Dedifferentiated amniotic fluid mesenchymal stem cell (primary cell): Measurements from ENCODE around the gene TWIST2.

Source experiments
- DNase-seq: peaks from one replicate; pipeline ENCODE4 v3.0.0-alpha.2; 2016; ENCODE audit errors: extremely low spot score

TWIST2 gene

DNA sequence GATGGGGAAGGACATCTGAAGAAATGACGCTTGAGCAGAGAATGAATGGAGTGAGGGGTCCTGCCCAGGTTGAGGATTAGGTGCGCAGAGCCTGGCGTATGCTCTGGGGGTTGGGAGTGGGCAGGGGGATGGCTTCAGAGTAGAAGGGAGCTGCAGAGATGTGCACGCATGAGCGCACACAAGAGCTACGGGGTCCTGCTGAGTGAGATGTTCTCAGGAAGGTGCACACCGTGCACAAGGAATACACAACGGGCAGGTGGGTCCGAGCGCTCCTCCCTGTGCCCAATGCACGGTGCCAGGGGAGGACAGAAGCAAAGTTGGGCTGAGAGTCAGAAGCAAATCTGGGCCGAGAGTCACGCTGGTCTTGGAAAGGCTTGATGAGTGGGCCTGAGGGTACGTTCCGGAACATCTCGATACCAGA lies 25.5 kb downstream of the TWIST2 start:
- DNase-seq = no peak

DNA sequence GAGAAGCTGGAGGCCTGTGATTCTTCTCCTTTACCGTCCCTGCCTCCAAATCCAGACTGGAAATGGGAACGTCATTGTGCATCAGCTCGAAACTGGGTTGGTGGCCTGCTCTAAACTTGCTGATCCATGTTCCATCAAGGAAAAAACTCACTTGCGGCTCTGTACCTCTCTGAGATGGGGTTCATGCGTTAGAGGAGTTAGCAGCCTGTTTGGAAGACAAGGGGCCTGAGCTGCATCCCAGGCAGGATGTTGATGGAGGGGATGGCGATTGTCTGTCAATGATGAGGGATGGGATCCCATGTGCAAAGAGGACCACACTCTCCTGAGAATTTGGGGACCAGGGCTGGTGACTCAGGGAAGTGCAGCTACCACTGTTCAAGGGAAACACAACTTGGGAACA lies 26.0 kb downstream of the TWIST2 start:
- no peak for DNase-seq

DNA sequence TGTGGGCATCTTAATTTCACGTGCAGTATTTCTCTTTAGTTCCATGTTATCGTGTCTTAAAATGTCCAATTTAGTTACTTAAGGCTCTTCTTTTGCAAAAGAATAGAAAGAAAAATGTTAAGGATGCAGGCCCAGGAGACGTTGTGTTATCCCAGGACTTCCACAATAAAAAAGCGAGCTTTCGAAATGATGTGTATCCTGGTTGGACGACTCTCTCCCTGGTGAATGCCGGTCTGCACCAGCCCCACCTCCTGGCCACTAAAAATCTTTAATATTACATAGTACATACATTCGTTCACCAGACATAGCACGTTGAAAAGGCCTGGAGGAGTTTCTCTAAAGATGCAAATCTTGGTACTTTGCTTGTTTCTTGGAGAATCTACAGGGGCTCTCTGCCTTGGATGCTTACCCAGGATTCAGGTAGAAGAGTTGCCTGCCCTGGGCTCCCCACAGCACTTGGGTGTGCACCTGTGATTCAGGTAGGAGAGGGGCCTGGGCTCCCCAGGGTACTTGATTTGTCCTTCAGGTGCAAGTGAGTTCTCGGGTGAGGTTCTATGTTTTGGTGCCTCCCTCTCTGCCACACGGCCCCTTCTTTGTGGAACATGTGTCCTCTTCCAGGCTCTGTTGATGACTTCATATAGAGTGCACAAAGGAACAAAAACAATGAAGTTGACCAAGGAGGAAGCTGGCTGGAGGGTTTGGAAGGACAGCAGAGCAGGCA lies 26.6 kb downstream of the TWIST2 start:
- no peak for DNase-seq

DNA sequence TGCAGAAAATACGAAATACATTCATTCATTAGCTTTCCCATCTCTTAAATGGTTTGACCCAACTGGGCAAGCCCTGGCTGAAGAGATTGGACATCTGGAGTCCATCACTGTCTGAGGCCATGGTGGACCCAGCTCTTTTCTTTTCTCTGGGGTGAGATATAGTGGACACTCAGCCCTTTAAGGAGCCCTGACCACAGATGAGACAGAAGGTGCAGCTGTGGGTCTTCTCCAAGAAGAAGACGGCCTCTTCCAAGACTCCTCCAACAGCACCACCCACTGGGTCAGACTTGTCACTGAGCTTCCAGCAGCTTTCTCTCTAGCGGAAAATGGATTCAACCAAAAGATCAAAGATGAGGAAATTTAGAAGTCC lies 27.2 kb downstream of the TWIST2 start:
- DNase-seq = no peak

DNA sequence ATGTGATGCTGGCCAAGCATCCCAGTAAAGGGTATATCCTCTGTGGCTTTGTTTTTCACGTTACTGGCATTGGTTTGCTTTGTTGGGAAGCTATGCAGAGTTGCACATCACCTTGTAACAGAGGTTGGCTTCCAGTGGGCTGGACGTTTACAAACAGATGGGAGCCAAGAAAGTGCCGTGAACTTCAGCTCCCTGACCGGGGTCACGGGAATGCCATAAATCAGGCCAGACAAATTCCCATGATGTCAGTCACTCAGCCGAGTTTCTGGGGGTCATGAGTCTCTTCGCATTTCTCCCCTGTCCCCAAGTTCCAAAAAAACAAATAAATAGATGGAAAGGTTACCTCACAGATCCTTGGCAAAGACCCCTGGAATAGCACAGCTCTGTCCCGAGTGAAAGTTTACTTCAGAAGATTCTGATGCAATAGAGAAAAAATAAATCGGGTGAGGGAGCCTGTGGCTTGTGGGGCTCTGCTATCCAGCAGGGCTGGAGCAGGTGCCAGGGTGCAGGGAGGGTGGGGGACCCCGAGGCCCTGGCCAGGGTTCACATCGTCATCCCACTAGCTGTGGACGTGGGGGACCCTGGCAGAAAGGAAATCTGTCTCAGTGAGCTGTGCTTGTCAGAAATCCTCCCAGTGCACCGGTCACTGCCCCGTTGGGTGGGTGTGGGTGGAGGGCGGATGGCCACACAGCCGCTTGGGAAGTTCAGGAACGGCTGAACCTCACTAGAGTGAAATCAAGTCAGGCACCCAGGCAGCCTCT lies 27.8 kb downstream of the TWIST2 start:
- DNase-seq = no peak

DNA sequence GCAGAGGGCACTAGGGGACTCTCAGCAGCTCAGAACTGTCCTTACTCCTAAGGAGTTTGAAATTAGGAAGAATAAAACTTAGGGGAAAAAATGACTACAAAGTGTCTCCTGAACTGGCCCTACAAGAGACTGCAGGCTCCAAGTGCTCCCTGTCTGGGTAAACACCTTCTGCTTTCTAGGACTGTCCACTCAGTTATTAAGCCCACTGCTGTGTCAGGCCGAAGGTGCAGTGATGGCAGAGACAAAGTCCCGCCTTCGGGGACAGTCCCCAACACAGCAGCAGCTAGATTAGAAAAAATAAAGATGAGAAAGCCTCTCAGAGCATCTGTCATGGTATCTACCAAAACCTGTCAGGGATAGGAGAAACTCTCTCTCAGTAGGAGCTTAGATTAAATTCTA lies 28.3 kb downstream of the TWIST2 start:
- no peak for DNase-seq

DNA sequence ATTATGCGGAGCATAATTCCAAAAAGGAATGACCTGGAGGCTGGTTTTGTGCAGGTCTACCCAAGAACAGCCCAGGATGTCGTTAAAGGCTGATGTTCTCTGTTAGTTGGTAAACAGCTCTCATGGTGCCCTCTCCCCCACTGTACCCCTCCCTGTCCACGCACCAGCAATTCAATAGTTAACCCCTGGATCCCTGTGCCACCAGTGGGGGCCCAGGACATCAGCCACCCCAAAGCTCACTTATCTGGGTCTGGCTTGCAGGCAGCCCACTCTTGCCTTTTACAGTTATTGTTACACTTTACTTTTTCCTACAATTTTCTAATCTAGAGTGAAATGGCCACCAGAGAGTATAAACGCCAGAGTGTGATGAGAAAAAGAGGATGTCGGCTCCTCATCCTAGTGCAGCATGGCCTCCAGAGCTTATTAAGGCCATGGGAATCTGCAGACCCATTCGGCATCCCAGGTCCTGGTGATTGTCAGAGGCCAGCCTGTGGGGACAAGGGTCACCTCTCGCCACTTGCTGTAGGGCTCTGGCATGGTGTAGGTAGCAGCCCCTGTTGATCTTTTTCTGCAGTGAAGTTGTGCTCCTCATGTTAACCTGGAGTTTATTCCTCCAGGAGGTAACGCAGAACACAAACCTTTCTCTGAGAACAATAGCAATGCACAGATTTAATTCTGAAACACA lies 30.3 kb downstream of the TWIST2 start:
- DNase-seq = no peak

DNA sequence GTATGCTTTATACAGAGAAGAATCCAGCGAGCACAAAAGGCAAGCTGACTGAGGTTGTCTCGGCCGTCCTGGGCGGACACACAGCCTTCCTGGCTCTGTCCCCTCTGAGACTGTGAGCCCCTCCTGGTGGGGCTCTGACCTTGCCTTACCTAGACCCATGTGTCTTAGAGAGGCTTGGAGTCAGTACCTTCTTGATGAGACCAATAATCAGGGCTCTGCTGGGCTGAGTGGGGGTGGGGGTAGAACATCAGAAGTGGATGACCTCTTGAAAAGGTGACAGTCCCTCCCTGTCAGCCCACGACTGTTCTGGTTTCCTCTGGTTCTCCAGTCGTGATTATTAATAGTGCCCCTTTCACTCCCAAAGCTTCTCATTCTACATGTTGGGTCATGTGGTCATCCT lies 31.2 kb downstream of the TWIST2 start:
- no peak for DNase-seq

DNA sequence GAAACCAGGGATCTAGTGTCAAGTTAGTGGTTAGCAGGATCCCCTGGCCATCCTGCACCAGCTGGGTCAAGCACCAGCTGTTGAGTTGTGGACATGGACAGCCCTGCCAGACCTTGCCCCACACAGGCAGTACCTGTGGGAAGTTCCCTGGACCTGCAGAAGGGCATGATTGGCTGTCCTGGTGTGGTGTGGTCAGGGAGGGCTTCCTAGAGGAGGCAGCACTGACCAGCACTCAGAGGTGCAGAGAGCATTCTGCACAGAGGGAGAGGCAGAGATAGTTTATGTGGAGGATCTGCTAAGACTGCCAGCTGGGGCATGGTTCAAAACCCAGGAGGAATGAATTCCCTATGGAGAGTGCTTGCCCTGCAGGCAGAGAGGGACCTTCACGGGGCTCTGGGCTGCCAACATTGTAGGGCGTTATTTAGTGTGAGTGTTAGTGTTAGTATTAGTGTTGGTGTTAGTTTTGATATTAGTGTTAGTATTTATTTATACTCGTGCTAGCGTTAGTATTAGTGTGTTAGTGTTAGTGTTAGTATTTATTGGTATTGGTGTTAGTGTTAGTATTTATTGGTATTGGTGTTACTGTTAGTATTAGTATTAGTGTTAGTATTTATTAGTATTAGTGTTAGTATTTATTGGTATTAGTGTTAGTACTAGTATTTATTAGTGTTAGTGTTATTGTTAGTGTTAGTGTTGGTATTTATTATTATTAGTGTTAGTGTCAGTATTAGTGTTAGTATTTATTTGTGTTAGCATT lies 31.9 kb downstream of the TWIST2 start:
- DNase-seq = no peak

DNA sequence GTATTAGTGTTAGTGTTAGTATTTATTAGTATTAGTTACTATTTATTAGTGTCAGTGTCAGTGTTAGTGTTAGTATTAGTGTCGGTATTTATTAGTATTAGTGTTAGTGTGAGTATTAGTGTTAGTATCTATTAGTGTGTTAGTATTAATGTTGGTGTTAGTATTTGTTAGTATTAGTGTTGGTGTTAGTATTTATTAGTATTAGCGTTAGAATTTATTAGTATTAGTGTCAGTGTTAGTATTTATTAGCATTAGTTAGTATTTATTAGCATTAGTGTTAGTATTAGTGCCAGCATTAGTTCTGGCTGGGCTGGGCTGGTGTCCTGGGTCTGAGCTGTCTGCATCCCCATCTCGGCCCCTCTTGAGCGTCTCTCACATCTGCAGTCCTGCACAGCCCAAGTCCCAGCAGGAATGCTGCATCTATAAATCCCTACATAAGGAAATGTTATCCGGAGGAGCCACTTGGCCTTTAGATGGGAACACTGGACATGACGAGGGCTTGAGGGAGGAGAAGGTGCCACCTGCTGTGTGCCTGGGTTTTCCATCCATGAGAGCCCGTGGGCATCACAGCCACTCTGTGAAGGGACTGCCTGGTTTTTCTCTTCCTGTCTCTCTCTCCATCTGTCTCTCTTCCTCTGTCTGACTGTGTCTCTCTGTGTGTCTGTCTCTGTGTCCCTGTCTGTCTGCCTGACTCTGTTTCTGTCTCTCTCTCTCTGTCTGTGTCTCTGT lies 33.6 kb downstream of the TWIST2 start:
- DNase-seq = no peak

DNA sequence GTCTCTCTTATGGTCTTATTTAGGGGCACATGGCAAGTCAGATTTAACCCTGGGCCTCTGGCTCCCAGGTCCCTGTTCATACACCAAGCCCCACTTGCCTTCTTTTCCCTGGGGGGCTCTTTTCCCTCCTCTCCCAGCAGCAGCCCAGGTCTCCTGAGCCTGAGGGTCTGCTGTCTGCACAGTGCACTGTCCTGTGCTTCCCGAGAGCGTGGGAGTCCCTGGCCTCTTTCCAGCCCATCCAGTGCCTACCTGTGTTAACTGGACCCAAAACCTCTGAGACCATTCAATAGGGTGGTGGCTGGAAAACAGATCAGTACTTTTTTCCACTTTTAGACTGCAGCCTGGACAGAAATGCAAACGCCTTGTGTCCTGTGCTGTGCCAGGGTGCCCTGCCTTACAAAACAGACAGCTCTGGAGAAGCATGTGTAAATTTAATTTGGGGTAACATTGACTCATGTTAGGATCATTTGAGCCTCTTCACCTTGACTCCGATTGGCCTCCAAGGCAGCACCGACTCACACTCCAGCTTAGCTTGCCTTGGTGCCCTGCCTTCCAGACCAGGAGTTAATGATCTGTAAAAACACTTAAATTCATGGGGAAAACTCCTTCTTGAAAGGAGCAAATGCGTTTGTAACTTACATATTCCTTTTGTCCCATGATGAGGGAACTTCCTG lies 34.3 kb downstream of the TWIST2 start:
- DNase-seq = no peak

DNA sequence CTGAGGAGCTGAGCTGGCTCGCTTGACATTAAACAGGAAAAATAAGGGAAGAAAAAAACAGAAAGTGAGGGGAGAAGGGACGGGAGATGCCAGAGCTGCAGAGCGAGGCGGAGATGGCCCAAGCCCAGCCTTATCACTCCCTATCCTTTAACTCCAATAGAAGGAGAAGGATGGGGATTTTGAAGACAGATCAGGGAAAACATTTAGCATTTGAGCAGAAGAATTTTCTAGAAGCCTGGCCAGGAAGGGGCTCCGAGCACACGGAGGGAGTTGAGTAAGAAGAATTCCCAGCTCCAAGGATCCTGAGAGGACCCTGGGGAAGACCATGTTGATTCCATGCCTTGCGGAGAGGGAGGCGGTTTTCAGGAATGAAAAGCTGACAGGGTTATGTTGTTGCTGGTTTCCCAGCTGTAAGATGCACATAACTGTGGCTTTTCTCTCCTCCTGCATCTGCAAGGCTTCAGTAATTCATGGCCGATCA lies 35.6 kb downstream of the TWIST2 start:
- DNase-seq = no peak

DNA sequence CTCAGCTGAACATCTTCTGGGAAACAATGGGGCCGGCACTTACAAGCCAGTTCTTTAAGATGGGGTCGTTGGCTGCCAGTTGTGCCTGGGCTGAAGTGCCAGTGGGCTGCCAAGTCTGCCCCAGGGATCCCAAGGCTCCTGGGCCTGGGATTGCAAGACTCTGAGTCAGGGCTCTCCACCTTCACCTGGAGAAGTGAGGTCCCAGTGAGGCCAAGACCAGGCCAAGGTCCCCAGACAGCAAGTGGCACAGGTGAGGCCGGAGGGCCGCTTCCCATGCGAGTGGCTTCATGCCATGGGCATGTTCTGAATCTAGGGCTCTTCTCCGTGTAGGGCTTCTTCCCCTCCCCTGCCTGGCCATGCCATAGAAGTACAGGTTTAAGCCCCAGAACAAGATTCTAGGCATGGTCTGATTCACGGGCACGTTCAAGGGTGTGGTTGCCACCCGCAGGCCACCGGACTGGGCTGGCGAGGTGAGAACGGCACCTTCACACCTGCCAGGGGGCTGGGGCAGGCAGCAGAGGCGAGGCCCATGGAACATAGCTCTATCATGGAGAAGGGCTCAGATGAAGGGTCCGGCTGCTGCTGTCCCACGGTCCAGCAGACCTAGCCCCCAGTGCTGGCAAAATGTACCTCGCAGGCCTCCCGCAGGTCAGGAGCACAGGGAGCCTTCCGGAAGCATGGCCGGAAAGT lies 36.4 kb downstream of the TWIST2 start:
- DNase-seq = no peak

DNA sequence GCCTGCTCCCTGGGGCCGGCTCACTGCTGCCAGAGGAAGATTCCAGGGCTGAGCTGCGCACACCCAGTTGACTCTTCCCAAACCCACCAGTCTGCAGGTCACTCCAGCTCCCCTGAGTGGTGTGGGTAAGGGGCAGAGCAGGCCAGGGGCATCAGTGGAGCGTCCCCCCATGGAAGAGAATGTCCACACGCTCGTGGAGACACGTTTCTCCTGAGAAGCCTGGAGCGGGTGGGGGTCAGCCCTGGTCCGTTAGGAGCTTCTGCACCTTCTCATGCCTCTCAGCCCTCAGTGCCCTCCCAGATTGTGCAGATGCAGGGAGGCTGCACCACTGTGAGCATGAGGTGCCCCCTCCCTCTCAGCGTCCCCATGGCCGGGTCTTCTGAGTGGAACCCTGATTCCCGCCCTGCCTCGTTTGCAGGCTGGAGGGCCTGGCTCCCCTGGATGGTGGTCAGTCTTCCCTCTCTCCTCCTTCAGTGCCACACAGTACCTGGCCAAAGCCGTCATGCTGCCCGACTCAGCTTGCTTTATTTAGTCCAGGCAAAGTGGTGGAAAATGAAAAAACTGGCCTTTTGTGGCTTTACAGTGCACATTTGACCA lies 37.0 kb downstream of the TWIST2 start:
- DNase-seq = no peak

DNA sequence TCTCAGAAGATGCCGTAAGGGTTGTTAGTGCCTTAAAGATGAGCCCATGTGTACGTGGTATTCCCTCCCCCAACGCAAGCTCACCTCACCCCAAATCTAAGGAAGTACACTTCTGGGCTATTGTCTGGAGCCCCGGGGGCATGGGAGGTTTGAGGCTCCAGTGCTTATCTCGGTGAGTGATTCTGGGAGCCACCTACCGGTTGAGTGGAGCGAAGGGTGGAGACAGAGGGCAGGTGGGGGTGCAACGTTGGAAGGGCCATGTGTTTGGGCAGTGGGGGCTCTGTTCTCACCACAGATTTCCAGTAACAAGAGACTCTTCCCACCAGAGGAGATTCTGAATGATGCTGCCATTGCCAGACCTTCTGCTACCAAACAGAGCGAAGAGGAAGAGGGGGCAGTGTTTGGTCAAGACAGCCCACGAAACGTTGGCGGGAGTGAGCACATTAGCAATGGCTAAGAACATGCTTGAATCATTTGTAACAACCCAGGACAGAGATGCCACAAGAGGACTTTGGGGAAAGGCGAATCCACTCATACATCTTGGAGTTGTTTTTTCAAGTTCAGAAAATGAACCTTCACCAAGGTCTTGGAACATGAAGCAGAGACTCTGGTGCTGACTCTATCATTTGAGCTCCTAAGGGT lies 38.7 kb downstream of the TWIST2 start:
- DNase-seq = no peak

DNA sequence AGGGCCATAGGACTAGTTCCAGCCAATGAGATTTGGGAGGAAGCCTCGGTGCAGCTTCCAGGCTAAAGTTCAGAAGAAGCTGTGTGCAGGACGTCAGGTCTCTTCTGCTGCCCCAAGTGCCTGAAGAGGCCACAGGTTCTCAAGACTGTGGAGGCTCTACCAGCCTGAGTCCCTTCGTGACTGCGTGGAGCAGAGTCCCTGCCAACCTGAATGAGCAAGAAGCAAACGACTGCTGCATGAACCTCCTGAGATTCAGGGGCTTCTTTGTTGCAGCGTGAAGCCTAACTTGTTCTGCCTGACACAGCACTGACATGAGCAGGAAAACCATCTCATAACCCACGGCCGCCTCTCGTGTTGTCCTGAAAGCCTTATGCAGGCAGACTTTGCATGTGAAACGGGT lies 39.7 kb downstream of the TWIST2 start:
- no peak for DNase-seq

DNA sequence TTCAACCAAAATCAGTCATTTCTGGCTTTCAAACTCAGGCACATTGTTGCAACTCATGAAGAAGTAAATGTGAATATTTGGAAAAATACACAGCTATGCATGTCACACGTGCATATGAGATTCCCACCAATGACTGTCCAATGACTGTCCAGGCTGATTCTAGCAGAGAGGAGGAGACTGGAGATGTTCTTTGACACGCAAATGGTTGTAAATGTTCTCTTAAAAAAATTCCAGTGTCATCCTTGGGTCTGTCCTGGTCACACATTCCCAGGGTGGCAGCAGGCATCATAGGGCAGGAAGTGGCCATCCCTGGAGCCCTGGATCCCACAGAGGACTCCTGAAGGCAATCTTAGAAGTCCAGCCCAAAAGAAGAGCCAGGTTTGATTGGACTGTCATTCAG lies 40.9 kb downstream of the TWIST2 start:
- DNase-seq = no peak

DNA sequence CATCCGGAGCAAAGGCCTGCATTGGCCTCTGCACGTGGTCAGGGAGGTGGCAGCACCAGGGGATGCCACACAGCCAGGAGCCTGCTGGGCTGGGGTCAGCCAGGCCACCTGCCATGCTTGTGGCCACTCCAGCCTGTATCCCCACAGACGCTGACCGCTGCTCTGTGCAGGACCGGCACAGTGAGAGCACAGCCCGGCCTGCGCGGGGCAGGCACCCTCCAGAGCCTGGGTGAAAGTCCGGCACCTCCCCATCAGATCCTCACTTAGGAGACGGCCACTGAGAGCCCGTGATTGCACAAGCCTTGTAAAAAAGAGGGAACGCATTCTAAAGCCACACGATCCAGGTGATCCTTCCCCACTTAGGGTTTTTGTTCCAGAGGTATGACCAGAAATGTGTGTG lies 42.2 kb downstream of the TWIST2 start:
- DNase-seq = no peak
